H9 (cell line): ENCODE data around the gene OR14I1. TPM values are rescaled to one million over a fixed set of nuclear protein-coding genes. Genes with fewer than 3 reads are reported as not detected.

Experiments
- DNase-seq: peaks from one replicate; pipeline ENCODE4 v3.0.0-alpha.2; 2017
- H2AFZ ChIP-seq: one replicate; pipeline ENCODE4 v1.6.1; 2013; ENCODE audit warnings: mild to moderate bottlenecking, low read length, control low read depth, moderate library complexity
- H2AK5ac ChIP-seq: 2 replicates; pipeline ENCODE4 v1.6.1; 2013; ENCODE audit warnings: low read length, control low read depth, mixed read lengths; ENCODE audit not compliant: insufficient read length
- H2BK120ac ChIP-seq: one replicate; pipeline ENCODE4 v1.6.1; 2013; ENCODE audit warnings: low read depth, mild to moderate bottlenecking, low read length, control low read depth, inconsistent platforms; ENCODE audit not compliant: poor library complexity, severe bottlenecking
- H2BK12ac ChIP-seq: 2 replicates; pipeline ENCODE4 v1.6.1; 2013; ENCODE audit warnings: low read length, control low read depth, mixed read lengths, low read depth; ENCODE audit not compliant: insufficient read length
- H2BK15ac ChIP-seq: 2 replicates; pipeline ENCODE4 v1.6.1; 2013; ENCODE audit warnings: low read depth, low read length, control low read depth
- H2BK20ac ChIP-seq: one replicate; pipeline ENCODE4 v1.6.1; 2013; ENCODE audit warnings: low read depth, mild to moderate bottlenecking, low read length, control low read depth, inconsistent platforms; ENCODE audit not compliant: poor library complexity, severe bottlenecking
- H2BK5ac ChIP-seq: 2 replicates; pipeline ENCODE4 v1.6.1; 2013; ENCODE audit warnings: low read length, control low read depth, mixed read lengths; ENCODE audit not compliant: insufficient read length
- H3K14ac ChIP-seq: 2 replicates; pipeline ENCODE4 v1.6.1; 2013; ENCODE audit warnings: low read length, control low read depth; ENCODE audit not compliant: insufficient read depth
- H3K18ac ChIP-seq: 2 replicates; pipeline ENCODE4 v1.6.1; 2013; ENCODE audit warnings: low read depth, mild to moderate bottlenecking, mixed read lengths, low read length, control low read depth; ENCODE audit not compliant: insufficient read length
- H3K23ac ChIP-seq: 2 replicates; pipeline ENCODE4 v1.6.1; 2013; ENCODE audit warnings: low read length, control low read depth, mixed read lengths, low read depth; ENCODE audit not compliant: insufficient read length
- H3K23me2 ChIP-seq: 2 replicates; pipeline ENCODE4 v1.6.1; 2013; ENCODE audit warnings: low read depth, mild to moderate bottlenecking, mixed read lengths, low read length, control low read depth; ENCODE audit not compliant: insufficient read length, poor library complexity, severe bottlenecking
- H3K27ac ChIP-seq: 2 replicates; pipeline ENCODE4 v1.5.1; 2013; ENCODE audit warnings: low read length, control low read depth, mixed read lengths, low read depth; ENCODE audit not compliant: insufficient read length
- H3K27me3 ChIP-seq: 2 replicates; pipeline ENCODE4 v1.6.1; 2013; ENCODE audit warnings: low read length, control low read depth, inconsistent platforms; ENCODE audit not compliant: insufficient read depth
- H3K4ac ChIP-seq: 2 replicates; pipeline ENCODE4 v1.6.1; 2013; ENCODE audit warnings: low read depth, mild to moderate bottlenecking, control low read depth, inconsistent platforms, low read length, moderate library complexity
- H3K4me1 ChIP-seq: 2 replicates; pipeline ENCODE4 v1.6.1; 2013; ENCODE audit warnings: low read length, control low read depth, inconsistent platforms; ENCODE audit not compliant: insufficient read depth
- H3K4me2 ChIP-seq: 2 replicates; pipeline ENCODE4 v1.6.1; 2013; ENCODE audit warnings: low read length, control low read depth, mixed read lengths; ENCODE audit not compliant: insufficient read length, insufficient read depth
- H3K56ac ChIP-seq: 2 replicates; pipeline ENCODE4 v1.6.1; 2013; ENCODE audit warnings: low read depth, mild to moderate bottlenecking, mixed read lengths, low read length, control low read depth; ENCODE audit not compliant: insufficient read length
- H3K79me1 ChIP-seq: 2 replicates; pipeline ENCODE4 v1.6.1; 2013; ENCODE audit warnings: low read depth, mild to moderate bottlenecking, moderate library complexity, low read length, control low read depth, inconsistent platforms; ENCODE audit not compliant: insufficient read depth, poor library complexity, severe bottlenecking
- H3K79me2 ChIP-seq: 2 replicates; pipeline ENCODE4 v1.6.1; 2013; ENCODE audit warnings: low read length, control low read depth, inconsistent platforms; ENCODE audit not compliant: insufficient read depth
- H3K9ac ChIP-seq: 2 replicates; pipeline ENCODE4 v1.6.1; 2013; ENCODE audit warnings: low read length, control low read depth, mixed read lengths; ENCODE audit not compliant: insufficient read length; ENCODE audit errors: extremely low read depth
- H3K9me3 ChIP-seq: one replicate; pipeline ENCODE4 v1.6.1; 2013; ENCODE audit warnings: low read depth, low read length, inconsistent platforms; ENCODE audit not compliant: control insufficient read depth
- H3T11ph ChIP-seq: one replicate; pipeline ENCODE4 v1.6.1; 2013; ENCODE audit warnings: mild to moderate bottlenecking, low read length, control low read depth, inconsistent platforms
- H4K20me1 ChIP-seq: one replicate; pipeline ENCODE4 v1.6.1; 2013; ENCODE audit not compliant: control insufficient read depth, insufficient read length, insufficient read depth
- H4K5ac ChIP-seq: 2 replicates; pipeline ENCODE4 v1.6.1; 2013; ENCODE audit warnings: low read depth, mild to moderate bottlenecking, mixed read lengths, low read length, control low read depth; ENCODE audit not compliant: insufficient read length
- H4K8ac ChIP-seq: replicated peaks from 2 replicates; pipeline ENCODE4 v1.6.1; 2013; ENCODE audit warnings: low read length, control low read depth, mixed read lengths, low read depth; ENCODE audit not compliant: insufficient read length
- H4K91ac ChIP-seq: 2 replicates; pipeline ENCODE4 v1.6.1; 2013; ENCODE audit warnings: low read depth, mild to moderate bottlenecking, moderate library complexity, mixed read lengths, low read length, control low read depth; ENCODE audit not compliant: insufficient read length
- H3K27ac Mint-ChIP-seq, 3 experiments: 2 replicates in 2 of 3; 3 replicates in 1 of 3; pipeline ENCODE4 v1.8.0; 2020 to 2021; ENCODE audit warnings: mixed read lengths in 3 of 3, mild to moderate bottlenecking in 1 of 3, moderate library complexity in 1 of 3
- H3K27me3 Mint-ChIP-seq: 2 replicates; pipeline ENCODE4 v1.8.0; 2021; ENCODE audit warnings: low read depth, mild to moderate bottlenecking, moderate library complexity, mixed read lengths
- H3K36me3 Mint-ChIP-seq, 3 experiments: 2 replicates in 2 of 3; 3 replicates in 1 of 3; pipeline ENCODE4 v1.8.0; 2020 to 2021; ENCODE audit warnings: low read depth in 3 of 3, mixed read lengths in 3 of 3; ENCODE audit not compliant: insufficient read depth in 1 of 3
- H3K4me1 Mint-ChIP-seq, 2 experiments: 2 replicates each; pipeline ENCODE4 v1.8.0; 2020; ENCODE audit warnings: mixed read lengths in 2 of 2
- H3K4me3 Mint-ChIP-seq, 2 experiments: 2 replicates in 1 of 2; 3 replicates in 1 of 2; pipeline ENCODE4 v1.8.0; 2020 to 2021; ENCODE audit warnings: mild to moderate bottlenecking in 2 of 2, mixed read lengths in 2 of 2, moderate library complexity in 1 of 2
- H3K9me3 Mint-ChIP-seq, 2 experiments: 2 replicates in 1 of 2; 3 replicates in 1 of 2; pipeline ENCODE4 v1.8.0; 2020; ENCODE audit warnings: mild to moderate bottlenecking in 2 of 2, mixed read lengths in 2 of 2, moderate library complexity in 1 of 2
- CTCF ChIP-seq: fragments of 200-600 bp; sonication (generic); conservative IDR thresholded peaks from 3 replicates; pipeline ENCODE4 v1.8.0; 2021; ENCODE audit warnings: antibody characterized with exemption, mild to moderate bottlenecking
- whole genome bisulfite sequencing: extraction: QIAGEN DNeasy Blood & Tissue Kit; methylation state at CpG from one replicate; pipeline ENCODE4 v1.1.7; 2013; ENCODE audit warnings: missing lambda C conversion rate, low lambda C conversion rate, mixed read lengths; ENCODE audit not compliant: insufficient read length; ENCODE audit errors: extremely low coverage; 5-methylcytosine and 5-hydroxymethylcytosine counted together
- total RNA-seq: library from RNA; stranded (reverse); gene quantifications from 2 replicates; pipeline ENCODE4 v1.2.1, GENCODE V29; 2021

The OR14I1 gene
- total RNA-seq, 1 experiment from 2014 or later, result not detected

GRCh38 chr1:248750496-248750895 is 47.9 kb upstream of the OR14I1 start:
- no peaks in the 10 kb centered on the region for H3K79me2 ChIP-seq
- H3K23me2 ChIP-seq, result no peaks in the 10 kb centered on the region
- H3K9me3 ChIP-seq, result peaks cover 71% of the 10 kb centered on the region
- WGBS, result no CpG with 5 or more reads among the region's 2 CpGs
- Mint-ChIP-seq H3K4me3 (no peak overlapping the region), H3K27ac (no peak overlapping the region), H3K27me3 (no peaks in the 10 kb centered on the region), H3K36me3 (peaks cover 5 to 21% (median 5%) of the 10 kb centered on the region in 3 experiments; a peak in 6 of 7 replicates), H3K9me3 (peaks cover 20 to 38% of the 10 kb centered on the region in 2 experiments), H3K4me1 (no peaks in the 10 kb centered on the region)
- no peak overlapping the region for H4K91ac ChIP-seq
- no peak overlapping the region for H2BK12ac ChIP-seq
- H3K4me1 ChIP-seq, result no peaks in the 10 kb centered on the region
- H3K79me1 ChIP-seq, result no peaks in the 10 kb centered on the region
- no peak overlapping the region for H3K56ac ChIP-seq
- no peaks in the 10 kb centered on the region for H4K20me1 ChIP-seq
- no peak overlapping the region for H2AK5ac ChIP-seq
- no peak overlapping the region for H4K5ac ChIP-seq
- H3K9ac ChIP-seq, result no peak overlapping the region
- no peak overlapping the region for H3K23ac ChIP-seq
- H3K27me3 ChIP-seq, result no peaks in the 10 kb centered on the region
- H3K4ac ChIP-seq, result no peak overlapping the region
- no peak overlapping the region for H2BK20ac ChIP-seq
- H3K14ac ChIP-seq, result no peak overlapping the region
- no peak overlapping the region for H2BK120ac ChIP-seq
- H3K4me2 ChIP-seq, result no peak overlapping the region
- H4K8ac ChIP-seq, result no peak overlapping the region
- no peak overlapping the region for H2AFZ ChIP-seq
- no peak overlapping the region for H2BK15ac ChIP-seq
- DNase-seq, result no peak
- TF ChIP-seq CTCF, result no peak
- no peak overlapping the region for H3K18ac ChIP-seq
- H2BK5ac ChIP-seq, result no peak overlapping the region
- no peak overlapping the region for H3K27ac ChIP-seq
- H3T11ph ChIP-seq, result no peak overlapping the region
